ENCODE measurements around the gene ZNF479.
"Not testable (repeated sequence)": the region's sequence is repeated elsewhere in the genome, so short reads cannot be mapped to it uniquely, and the experiment has no call there.

The ZNF479 gene
- 0 reads per million in 2 donors for total RNA-seq

DNA sequence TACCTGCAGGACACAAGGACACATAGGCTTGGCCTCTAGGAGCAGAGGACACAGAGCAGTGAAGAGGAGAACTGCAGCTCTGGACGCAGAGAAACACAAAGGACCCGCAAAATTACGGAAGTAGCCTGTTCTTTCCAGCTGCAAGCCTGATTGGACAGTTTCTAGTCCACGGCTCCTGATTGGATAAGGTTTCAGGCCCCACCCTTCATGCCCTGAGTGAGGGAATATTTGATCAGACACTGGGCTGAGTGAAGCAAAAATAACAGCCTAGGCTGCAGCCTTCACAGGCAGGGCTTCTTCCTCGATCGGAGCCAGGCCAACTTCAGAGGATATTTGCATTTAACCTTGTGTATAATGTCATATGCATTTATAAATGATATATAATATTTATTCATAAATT is at the start of gene ZNF479:
Gene ZNF479 (minus strand): TSS at position 101 of the 400 bp plus-strand sequence. CDS start 112 bp downstream, outside the sequence.
- DNase-seq: not testable (repeated sequence)

- no peak for DNase-seq
Measured at GRCh38 chr7:57182031-57182430, 49.8 kb upstream of the ZNF479 start.

GRCh38 chr7:57181281-57181680 is 49.0 kb upstream of the ZNF479 start:
- no peak for DNase-seq

DNA sequence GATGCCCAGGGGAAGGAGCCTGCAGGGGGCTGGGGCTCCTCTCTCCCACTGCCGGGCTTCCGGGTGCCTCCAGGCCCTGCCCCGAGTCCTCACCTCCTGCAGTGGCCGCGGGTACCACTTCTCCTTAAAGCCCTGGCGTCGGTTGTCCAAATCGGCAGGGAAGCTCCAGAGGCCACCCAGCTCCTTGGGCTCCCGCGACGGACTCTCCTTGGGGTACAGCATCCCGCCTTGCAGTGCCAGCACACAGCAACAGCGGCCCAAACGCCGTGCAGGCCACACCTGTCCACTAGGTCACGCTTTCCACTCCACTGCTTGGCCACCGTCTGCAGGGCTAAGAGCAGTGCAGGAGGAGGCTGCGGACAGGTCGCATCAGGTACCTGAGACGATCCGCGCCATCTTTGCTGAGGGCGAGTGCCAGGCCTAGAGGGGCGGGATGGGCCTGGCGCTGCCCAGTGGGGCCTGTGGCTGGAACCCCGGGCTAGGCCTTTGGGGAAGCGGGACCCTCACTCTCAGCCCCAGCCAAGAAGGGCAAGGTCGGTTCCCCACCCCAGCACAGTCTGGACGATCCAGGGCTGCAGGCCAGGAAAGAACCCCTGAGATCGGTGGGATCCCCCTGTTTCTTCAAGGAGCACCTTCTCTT is 47.7 kb upstream of the ZNF479 start:
- no peak for DNase-seq

DNA sequence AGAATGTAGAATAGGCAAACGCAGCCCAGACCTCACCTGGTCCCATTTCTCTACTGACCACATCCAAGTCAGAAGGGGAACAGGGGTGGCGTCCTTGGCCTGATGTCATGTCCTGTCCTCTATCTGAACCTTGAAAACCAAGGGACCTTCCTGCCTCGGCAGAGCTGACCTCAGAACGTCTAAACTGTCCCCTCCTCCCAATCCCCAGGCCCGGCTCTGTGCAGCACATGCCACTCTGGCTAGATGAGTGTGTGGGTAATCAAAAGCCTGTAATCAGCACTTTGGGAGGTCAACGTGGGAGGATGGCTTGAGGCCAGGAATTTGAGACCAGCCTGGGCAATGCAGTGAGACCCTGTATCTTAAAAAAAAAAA is 46.5 kb upstream of the ZNF479 start:
- no peak for DNase-seq

DNA sequence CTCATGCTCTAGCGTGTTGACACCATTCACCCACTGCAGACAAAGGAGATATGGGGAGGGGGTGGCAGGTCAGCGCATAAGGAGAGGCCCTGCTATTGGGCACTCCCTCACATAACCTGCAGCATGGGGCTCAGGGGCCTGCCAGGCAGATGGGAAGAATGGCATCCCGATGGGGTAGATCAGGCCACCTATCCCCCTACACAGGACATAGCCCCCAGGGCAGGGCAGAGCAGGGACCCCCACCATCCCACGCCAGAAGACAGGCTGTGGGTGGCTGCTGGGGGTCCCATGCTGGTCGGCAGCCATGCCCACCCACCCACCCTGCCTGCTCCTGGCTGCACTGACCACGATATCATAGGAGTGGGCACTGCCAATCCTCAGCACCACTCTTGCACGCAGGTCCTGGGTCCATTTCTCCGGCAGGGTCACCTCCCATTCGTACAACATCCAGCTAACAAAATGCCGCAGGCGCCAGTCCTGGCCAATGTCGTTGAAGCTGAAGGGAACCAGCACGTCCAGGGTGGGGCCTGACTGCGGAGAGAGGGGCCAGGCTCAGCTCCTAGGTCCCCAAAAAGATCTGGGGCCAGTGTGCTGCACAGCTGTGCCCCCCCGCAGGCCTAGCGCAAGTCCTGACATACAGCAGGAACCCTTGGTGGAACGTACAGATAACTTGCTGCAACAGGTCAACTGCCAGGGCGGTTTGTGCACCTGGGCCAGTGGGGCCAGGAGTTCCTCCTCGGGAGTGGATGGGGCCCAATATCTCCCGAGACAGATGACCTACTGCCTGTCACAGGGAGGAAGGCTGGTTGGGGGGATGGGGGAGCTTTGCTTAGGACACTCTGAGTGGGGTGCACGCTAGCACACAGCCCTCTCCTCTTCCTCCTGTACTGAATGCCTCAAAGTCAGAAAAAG is 45.9 kb upstream of the ZNF479 start:
- DNase-seq: no peak

DNA sequence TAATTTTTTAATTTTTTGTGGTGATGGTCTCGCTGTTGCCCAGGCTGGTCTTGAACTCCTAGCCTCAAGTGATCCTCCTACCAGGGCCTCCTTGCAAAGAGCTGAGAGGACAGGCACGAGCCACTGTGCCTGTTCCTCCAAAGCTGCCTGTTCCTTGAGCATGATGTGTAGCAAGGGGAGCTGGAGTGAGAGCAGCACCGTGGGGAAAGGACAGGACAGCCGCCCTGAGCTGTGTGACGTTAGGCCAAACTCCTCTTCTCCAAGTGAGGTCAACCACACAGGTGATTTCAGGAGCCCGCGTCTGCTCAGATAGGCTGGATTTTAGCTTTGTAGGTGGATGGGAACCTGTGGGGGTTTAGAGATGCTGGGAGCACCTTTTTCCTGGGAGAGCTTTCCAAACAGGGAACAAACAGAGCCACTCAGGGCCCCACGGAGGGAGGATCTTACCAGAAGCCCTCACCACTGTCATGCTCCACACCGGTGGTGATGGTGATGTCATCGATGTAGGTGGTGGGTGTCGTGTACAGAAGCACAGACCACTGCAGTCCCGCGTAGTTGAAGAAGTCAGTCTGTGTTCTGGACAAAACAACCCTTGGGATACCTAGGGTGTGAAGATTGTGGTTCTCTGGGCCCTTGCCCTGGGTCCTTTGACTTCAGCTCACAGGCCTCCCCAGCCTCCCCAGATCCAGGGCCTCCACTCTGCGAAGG is 44.8 kb upstream of the ZNF479 start:
- DNase-seq: no peak

- DNase-seq: no peak
Measured at GRCh38 chr7:57165285-57165899, 33.2 kb upstream of the ZNF479 start.

DNA sequence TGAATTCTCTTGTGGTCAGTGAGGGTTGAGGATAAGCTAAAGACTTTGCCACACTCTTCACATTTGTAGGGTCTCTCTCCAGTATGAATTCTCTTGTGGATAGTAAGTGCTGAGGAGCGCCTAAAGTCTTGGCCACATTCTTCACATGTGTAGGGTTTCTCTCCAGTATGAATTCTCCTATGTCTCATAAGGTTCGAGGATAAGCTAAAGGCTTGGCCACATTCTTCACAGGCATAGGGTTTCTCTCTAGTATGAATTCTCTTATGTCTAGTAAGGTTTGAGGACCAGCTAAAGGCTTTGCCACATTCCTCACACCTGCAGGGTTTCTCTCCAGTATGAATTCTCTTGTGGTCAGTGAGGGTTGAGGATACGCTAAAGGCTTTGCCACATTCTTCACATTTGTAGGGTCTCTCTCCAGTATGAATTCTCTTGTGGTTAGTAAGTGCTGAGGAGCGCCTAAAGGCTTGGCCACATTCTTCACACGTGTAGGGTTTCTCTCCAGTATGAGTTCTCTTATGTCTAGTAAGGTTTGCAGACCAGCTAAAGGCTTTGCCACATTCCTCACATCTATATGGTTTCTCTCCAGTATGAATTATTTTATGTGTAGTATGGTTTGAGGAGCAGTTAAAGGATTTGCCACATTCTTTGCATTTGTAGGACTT is 12.0 kb downstream of the ZNF479 start:
- not testable (repeated sequence) for DNase-seq
